ENCODE measurements around the gene BRPF1.

- TF ChIP-seq CTCF (conservative IDR thresholded peaks at IDR 0.05; ENCODE audit: low read length), result no peak
- TF ChIP-seq EZH2phosphoT487 (IDR thresholded peaks at IDR 0.05; ENCODE audit: borderline replicate concordance, low read depth, low read length), result no peak
Observed at GRCh38 chr3:9703240-9703639, 28.3 kb upstream of the BRPF1 start.
